Measurements from ENCODE around the gene SEC22C. TPM values are rescaled to one million over a fixed set of nuclear protein-coding genes. Genes with fewer than 3 reads are reported as not detected.
A peak's percentile ranks its signal among the peaks of the same experiment; 100 is the strongest.

SEC22C gene
- total RNA-seq, 1 donor from 2014 or later: 49.6 TPM

GRCh38 chr3:42501681-42502428 is 79.9 kb downstream of the SEC22C start:
- Mint-ChIP-seq H3K4me1 (ENCODE audit: unreplicated experiment) (peaks cover 17% of the 10 kb centered on the region), H3K27ac (ENCODE audit: unreplicated experiment) (no peak overlapping the region), H3K9me3 (ENCODE audit: unreplicated experiment) (no peaks in the 10 kb centered on the region), H3K4me3 (ENCODE audit: unreplicated experiment) (peak overlapping the region; percentile 87), H3K27me3 (ENCODE audit: unreplicated experiment) (peaks cover 26% of the 10 kb centered on the region), H3K36me3 (ENCODE audit: low read depth, unreplicated experiment) (no peaks in the 10 kb centered on the region)
- TF ChIP-seq CTCF (IDR thresholded peaks at IDR 0.05; ENCODE audit: unreplicated experiment): peak; percentile 14
- DNase-seq (ENCODE audit: low spot score): peak; percentile 66

- H3K27me3 Mint-ChIP-seq (ENCODE audit: unreplicated experiment): peaks cover 23% of the 10 kb centered on the region
- TF ChIP-seq CTCF (IDR thresholded peaks at IDR 0.05; ENCODE audit: unreplicated experiment): no peak
- no peaks in the 10 kb centered on the region for H3K9me3 Mint-ChIP-seq (ENCODE audit: unreplicated experiment)
- DNase-seq (ENCODE audit: low spot score): peak; percentile 28
- peaks cover 15% of the 10 kb centered on the region for H3K4me1 Mint-ChIP-seq (ENCODE audit: unreplicated experiment)
- H3K27ac Mint-ChIP-seq (ENCODE audit: unreplicated experiment): no peak overlapping the region
- H3K36me3 Mint-ChIP-seq (ENCODE audit: low read depth, unreplicated experiment): no peaks in the 10 kb centered on the region
- peak overlapping the region; percentile 74 for H3K4me3 Mint-ChIP-seq (ENCODE audit: unreplicated experiment)
Observed at GRCh38 chr3:42501321-42501680, 80.5 kb downstream of the SEC22C start.

GRCh38 chr3:42500909-42501308 is 80.9 kb downstream of the SEC22C start:
- TF ChIP-seq CTCF (IDR thresholded peaks at IDR 0.05; ENCODE audit: unreplicated experiment): no peak
- H3K27me3 Mint-ChIP-seq (ENCODE audit: unreplicated experiment): peaks cover 21% of the 10 kb centered on the region
- no peak for DNase-seq (ENCODE audit: low spot score)
- no peaks in the 10 kb centered on the region for H3K36me3 Mint-ChIP-seq (ENCODE audit: low read depth, unreplicated experiment)
- H3K4me3 Mint-ChIP-seq (ENCODE audit: unreplicated experiment): peak overlapping the region; percentile 62
- no peaks in the 10 kb centered on the region for H3K9me3 Mint-ChIP-seq (ENCODE audit: unreplicated experiment)
- peaks cover 15% of the 10 kb centered on the region for H3K4me1 Mint-ChIP-seq (ENCODE audit: unreplicated experiment)
- no peak overlapping the region for H3K27ac Mint-ChIP-seq (ENCODE audit: unreplicated experiment)

- no peaks in the 10 kb centered on the region for H3K36me3 Mint-ChIP-seq (ENCODE audit: low read depth, unreplicated experiment)
- no peak for DNase-seq (ENCODE audit: low spot score)
- H3K27me3 Mint-ChIP-seq (ENCODE audit: unreplicated experiment): peaks cover 21% of the 10 kb centered on the region
- no peak for TF ChIP-seq CTCF (IDR thresholded peaks at IDR 0.05; ENCODE audit: unreplicated experiment)
- peaks cover 15% of the 10 kb centered on the region for H3K4me1 Mint-ChIP-seq (ENCODE audit: unreplicated experiment)
- H3K4me3 Mint-ChIP-seq (ENCODE audit: unreplicated experiment): no peak overlapping the region
- no peak overlapping the region for H3K27ac Mint-ChIP-seq (ENCODE audit: unreplicated experiment)
- H3K9me3 Mint-ChIP-seq (ENCODE audit: unreplicated experiment): no peaks in the 10 kb centered on the region
Observed at GRCh38 chr3:42500091-42500490, 81.7 kb downstream of the SEC22C start.

GRCh38 chr3:42499478-42499871 is 82.3 kb downstream of the SEC22C start:
- TF ChIP-seq CTCF (IDR thresholded peaks at IDR 0.05; ENCODE audit: unreplicated experiment): no peak
- peaks cover 15% of the 10 kb centered on the region for H3K4me1 Mint-ChIP-seq (ENCODE audit: unreplicated experiment)
- DNase-seq (ENCODE audit: low spot score): no peak
- no peaks in the 10 kb centered on the region for H3K36me3 Mint-ChIP-seq (ENCODE audit: low read depth, unreplicated experiment)
- H3K4me3 Mint-ChIP-seq (ENCODE audit: unreplicated experiment): no peak overlapping the region
- H3K27me3 Mint-ChIP-seq (ENCODE audit: unreplicated experiment): peaks cover 21% of the 10 kb centered on the region
- H3K9me3 Mint-ChIP-seq (ENCODE audit: unreplicated experiment): no peaks in the 10 kb centered on the region
- H3K27ac Mint-ChIP-seq (ENCODE audit: unreplicated experiment): no peak overlapping the region

All from endothelial cell (in vitro differentiated cells).